Measurements from ENCODE around the gene XAGE2.

DNA sequence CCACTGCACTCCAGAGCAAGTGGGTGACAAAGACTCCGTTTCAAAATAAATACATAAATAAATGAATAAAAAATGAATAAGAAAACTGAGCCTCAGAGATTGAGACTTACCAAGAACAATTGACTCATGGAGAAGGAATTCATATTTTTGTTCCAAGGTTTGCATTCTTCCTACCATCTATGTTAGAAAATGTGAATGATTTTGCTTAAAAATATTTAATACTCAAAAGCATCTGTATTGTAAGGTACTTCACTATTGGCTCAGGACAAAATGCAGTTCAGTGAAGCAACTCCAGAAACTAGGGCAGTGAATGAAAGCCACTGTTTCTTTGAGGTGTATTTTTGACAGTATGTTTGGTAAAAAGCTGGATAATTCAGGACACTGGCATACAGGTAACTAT, 54.1 kb downstream of the XAGE2 start:
- TF ChIP-seq, protein P1, sequence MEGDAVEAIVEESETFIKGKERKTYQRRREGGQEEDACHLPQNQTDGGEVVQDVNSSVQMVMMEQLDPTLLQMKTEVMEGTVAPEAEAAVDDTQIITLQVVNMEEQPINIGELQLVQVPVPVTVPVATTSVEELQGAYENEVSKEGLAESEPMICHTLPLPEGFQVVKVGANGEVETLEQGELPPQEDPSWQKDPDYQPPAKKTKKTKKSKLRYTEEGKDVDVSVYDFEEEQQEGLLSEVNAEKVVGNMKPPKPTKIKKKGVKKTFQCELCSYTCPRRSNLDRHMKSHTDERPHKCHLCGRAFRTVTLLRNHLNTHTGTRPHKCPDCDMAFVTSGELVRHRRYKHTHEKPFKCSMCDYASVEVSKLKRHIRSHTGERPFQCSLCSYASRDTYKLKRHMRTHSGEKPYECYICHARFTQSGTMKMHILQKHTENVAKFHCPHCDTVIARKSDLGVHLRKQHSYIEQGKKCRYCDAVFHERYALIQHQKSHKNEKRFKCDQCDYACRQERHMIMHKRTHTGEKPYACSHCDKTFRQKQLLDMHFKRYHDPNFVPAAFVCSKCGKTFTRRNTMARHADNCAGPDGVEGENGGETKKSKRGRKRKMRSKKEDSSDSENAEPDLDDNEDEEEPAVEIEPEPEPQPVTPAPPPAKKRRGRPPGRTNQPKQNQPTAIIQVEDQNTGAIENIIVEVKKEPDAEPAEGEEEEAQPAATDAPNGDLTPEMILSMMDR (IDR thresholded peaks at IDR 0.05) = no peak
- no peak for TF ChIP-seq POLR2AphosphoS5 (IDR thresholded peaks at IDR 0.05)

All from suprapubic skin (tissue), 3 donors.